Omental fat pad (tissue), 4 donors: ENCODE measurements around the gene FTHL17. TPM values are rescaled to one million over a fixed set of nuclear protein-coding genes. Genes with fewer than 3 reads are reported as not detected.

Experiments
- total RNA-seq, 4 donors: library from RNA; depleted of rRNA; stranded (reverse); fragments of >200 nt; gene quantifications; one replicate each; pipeline ENCODE4 v1.1.0, GENCODE V29; 2016

FTHL17 gene
- total RNA-seq, 4 donors from 2014 or later: not detected

Other genes starting within 250 kb of the FTHL17 start
- gene TAB3, start 182.8 kb downstream of the FTHL17 start, total RNA-seq: 10 to 100 TPM; 24.3 to 31.2 (median 27.9) TPM